HG02759 (cell line): ENCODE data around the gene MR1.

Source experiments
- ATAC-seq: cut with Tn5 transposase; IDR thresholded peaks from one replicate; pipeline ENCODE4 v1.9.1; 2021; ENCODE audit warnings: mild to moderate bottlenecking, moderate library complexity; ENCODE audit not compliant: unreplicated experiment

The MR1 gene

GRCh38 chr1:181062836-181063428 is 29.1 kb downstream of the MR1 start:
- peak; percentile 72 for ATAC-seq

- no peak for ATAC-seq
These were observed 30.3 kb downstream of the MR1 start for GRCh38 chr1:181064011-181064623.

GRCh38 chr1:181064702-181065101 is 30.9 kb downstream of the MR1 start:
- no peak for ATAC-seq

GRCh38 chr1:181073638-181074037 is 39.9 kb downstream of the MR1 start:
- no peak for ATAC-seq

- ATAC-seq = no peak
These were observed 42.1 kb downstream of the MR1 start for GRCh38 chr1:181075766-181076350.

- no peak for ATAC-seq
These were observed 43.1 kb downstream of the MR1 start for GRCh38 chr1:181076852-181077251.

GRCh38 chr1:181077576-181078242 is 43.9 kb downstream of the MR1 start:
- ATAC-seq = no peak

GRCh38 chr1:181079382-181079781 is 45.6 kb downstream of the MR1 start:
- no peak for ATAC-seq

GRCh38 chr1:181079920-181080319 is 46.1 kb downstream of the MR1 start:
- no peak for ATAC-seq

GRCh38 chr1:181080556-181080955 is 46.8 kb downstream of the MR1 start:
- ATAC-seq = no peak

GRCh38 chr1:181081395-181081794 is 47.6 kb downstream of the MR1 start:
- ATAC-seq = no peak

GRCh38 chr1:181083842-181084605 is 50.2 kb downstream of the MR1 start:
- peak; percentile 26 for ATAC-seq

- no peak for ATAC-seq
These were observed 50.8 kb downstream of the MR1 start for GRCh38 chr1:181084606-181084969.

GRCh38 chr1:181086091-181086490 is 52.3 kb downstream of the MR1 start:
- no peak for ATAC-seq

GRCh38 chr1:181086926-181087325 is 53.1 kb downstream of the MR1 start:
- no peak for ATAC-seq

- ATAC-seq = no peak
These were observed 53.7 kb downstream of the MR1 start for GRCh38 chr1:181087400-181087901.

GRCh38 chr1:181088079-181089016 is 54.6 kb downstream of the MR1 start, which contains the start of gene IER5:
IER5 (plus strand) TSS chr1:181088700; CDS start chr1:181088903, 203 bp downstream.
- ATAC-seq = peak; percentile 76

GRCh38 chr1:181089017-181089675 is 55.4 kb downstream of the MR1 start:
- ATAC-seq = peak; percentile 8
